PC-9 (cell line): ENCODE results near the gene GUCY2D. TPM values are rescaled to one million over a fixed set of nuclear protein-coding genes. Genes with fewer than 3 reads are reported as not detected.

Source experiments
- BruUV-seq: library from RNA; stranded (reverse); fragments of 400-500 nt; replicated peaks from 2 replicates; lab custom pipeline; 2021; lab: Mats Ljungman, UMichigan
- CTCF ChIA-PET: fragments of 300-600 bp; sonication (Branson Sonifier 250); formaldehyde crosslinking; loops from one replicate; lab custom pipeline; 2022; ENCODE audit warnings: antibody characterized with exemption; lab: Charles Lee
- POLR2A ChIA-PET: fragments of 300-600 bp; sonication (Branson Sonifier 250); formaldehyde crosslinking; loops from one replicate; lab custom pipeline; 2022; ENCODE audit warnings: antibody characterized with exemption; ENCODE audit not compliant: unreplicated experiment; lab: Charles Lee
- DNase-seq, 2 experiments: peaks; one replicate each; pipeline versions ENCODE4 v3.0.0 to v3.0.0-alpha.2; 2015 to 2022; ENCODE audit warnings: mixed read lengths in 1 of 2
- H2AFZ ChIP-seq: fragments of 200-600 bp; sonication (generic); 2 replicates; pipeline ENCODE4 v1.8.1; 2017; ENCODE audit warnings: antibody characterized with exemption
- H3F3A ChIP-seq: fragments of 200-600 bp; sonication (generic); 2 replicates; pipeline ENCODE4 v1.8.1; 2017; ENCODE audit warnings: antibody characterized with exemption, mild to moderate bottlenecking, low read depth; ENCODE audit not compliant: insufficient read depth
- H3K27ac ChIP-seq: fragments of 200-600 bp; sonication (generic); 2 replicates; pipeline ENCODE4 v1.6.1; 2016; ENCODE audit warnings: mixed run types
- H3K27me3 ChIP-seq: fragments of 200-600 bp; sonication (generic); 2 replicates; pipeline ENCODE4 v1.6.1; 2016; ENCODE audit warnings: low read depth, mixed run types; ENCODE audit not compliant: insufficient read depth
- H3K36me3 ChIP-seq: fragments of 200-600 bp; sonication (generic); 2 replicates; pipeline ENCODE4 v1.6.1; 2016; ENCODE audit warnings: low read depth, mixed run types
- H3K4me1 ChIP-seq: fragments of 200-600 bp; sonication (generic); replicated peaks from 2 replicates; pipeline ENCODE4 v1.6.1; 2016; ENCODE audit warnings: mixed run types; ENCODE audit not compliant: insufficient read depth
- H3K4me2 ChIP-seq: fragments of 200-600 bp; sonication (generic); 2 replicates; pipeline ENCODE4 v1.6.1; 2017; ENCODE audit warnings: mixed run types
- H3K4me3 ChIP-seq: fragments of 200-600 bp; sonication (generic); 2 replicates; pipeline ENCODE4 v1.6.1; 2016; ENCODE audit warnings: mixed run types
- H3K79me2 ChIP-seq: fragments of 200-600 bp; sonication (generic); 2 replicates; pipeline ENCODE4 v1.6.1; 2017; ENCODE audit warnings: low read depth, mixed run types
- H3K9me2 ChIP-seq: fragments of 200-600 bp; sonication (generic); 2 replicates; pipeline ENCODE4 v1.8.1; 2017; ENCODE audit warnings: mild to moderate bottlenecking; ENCODE audit not compliant: insufficient read depth
- H3K9me3 ChIP-seq: fragments of 200-600 bp; sonication (generic); 2 replicates; pipeline ENCODE4 v1.8.1; 2016; ENCODE audit warnings: low read depth; ENCODE audit not compliant: insufficient read depth
- H4K20me1 ChIP-seq: fragments of 200-600 bp; sonication (generic); 2 replicates; pipeline ENCODE4 v1.8.1; 2017; ENCODE audit not compliant: insufficient read depth
- EZH2 ChIP-seq: fragments of 200-600 bp; sonication (generic); IDR thresholded peaks from 2 replicates; pipeline ENCODE4 v1.8.0; 2017; ENCODE audit warnings: antibody characterized with exemption, low read depth
- intact Hi-C: fragments of 100-400 bp; cut with micrococcal nuclease; formaldehyde crosslinking; loops from one replicate; pipeline ENCODE4 v1.10.0; 2022; ENCODE audit not compliant: unreplicated experiment
- total RNA-seq: library from RNA; stranded (reverse); gene quantifications from 2 replicates; pipeline ENCODE4 v1.2.3, GENCODE V29; 2021
- TF ChIP-seq, protein P1 (sequence below): fragments of 200-600 bp; sonication (generic); conservative IDR thresholded peaks from 2 replicates; pipeline ENCODE4 v1.6.1; 2017; ENCODE audit warnings: mixed run types, antibody characterized with exemption, mild to moderate bottlenecking, moderate library complexity

The GUCY2D gene
- total RNA-seq, 1 experiment from 2014 or later, result 0.79 TPM

DNA sequence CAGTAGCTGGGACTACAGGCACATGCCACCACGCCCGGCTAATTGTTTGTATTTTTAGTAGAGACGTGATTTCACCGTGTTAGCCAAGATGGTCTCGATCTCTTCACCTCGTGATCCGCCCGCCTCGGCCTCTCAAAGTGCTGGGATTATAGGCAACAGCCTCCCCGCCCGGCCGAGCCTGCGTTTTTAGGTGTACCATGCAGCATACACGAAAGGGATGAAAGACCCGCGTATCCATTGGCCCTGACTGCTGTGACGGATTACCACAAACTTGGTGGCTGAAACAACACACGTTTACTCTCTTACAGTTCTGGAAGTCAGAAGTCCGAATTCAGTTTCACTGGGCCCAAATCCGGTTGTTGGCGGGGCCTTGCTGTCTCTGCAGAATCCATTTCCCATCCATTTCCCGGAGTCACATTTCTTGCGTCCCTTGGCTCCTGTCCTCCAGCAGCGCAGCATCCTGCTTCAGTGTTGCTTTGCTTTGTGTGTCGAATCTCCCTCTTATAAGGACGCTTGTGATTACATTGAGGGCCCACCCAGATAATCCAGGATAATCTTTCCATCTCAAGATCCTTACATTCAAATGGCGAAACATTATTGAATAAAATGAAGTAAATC is 8.3 kb upstream of the GUCY2D start:
- POLR2A ChIA-PET, result no interaction called here
- H3K4me2 ChIP-seq, result no peak overlapping the region
- no peaks in the 10 kb centered on the region for H4K20me1 ChIP-seq
- no peaks in the 10 kb centered on the region for H3K9me3 ChIP-seq
- no peaks in the 10 kb centered on the region for H3K9me2 ChIP-seq
- DNase-seq, result no peak
- no peaks in the 10 kb centered on the region for H3K27me3 ChIP-seq
- BruUV-seq, result no TSS peak
- intact Hi-C loops, result loop anchor here (5.0 kb wide), 1 partner anchor 63 kb away; no protein-coding TSS in a partner anchor
- CTCF ChIA-PET, result no interaction called here
- H3K27ac ChIP-seq, result no peak overlapping the region
- no peaks in the 10 kb centered on the region for H3K79me2 ChIP-seq
- TF ChIP-seq, protein P1, sequence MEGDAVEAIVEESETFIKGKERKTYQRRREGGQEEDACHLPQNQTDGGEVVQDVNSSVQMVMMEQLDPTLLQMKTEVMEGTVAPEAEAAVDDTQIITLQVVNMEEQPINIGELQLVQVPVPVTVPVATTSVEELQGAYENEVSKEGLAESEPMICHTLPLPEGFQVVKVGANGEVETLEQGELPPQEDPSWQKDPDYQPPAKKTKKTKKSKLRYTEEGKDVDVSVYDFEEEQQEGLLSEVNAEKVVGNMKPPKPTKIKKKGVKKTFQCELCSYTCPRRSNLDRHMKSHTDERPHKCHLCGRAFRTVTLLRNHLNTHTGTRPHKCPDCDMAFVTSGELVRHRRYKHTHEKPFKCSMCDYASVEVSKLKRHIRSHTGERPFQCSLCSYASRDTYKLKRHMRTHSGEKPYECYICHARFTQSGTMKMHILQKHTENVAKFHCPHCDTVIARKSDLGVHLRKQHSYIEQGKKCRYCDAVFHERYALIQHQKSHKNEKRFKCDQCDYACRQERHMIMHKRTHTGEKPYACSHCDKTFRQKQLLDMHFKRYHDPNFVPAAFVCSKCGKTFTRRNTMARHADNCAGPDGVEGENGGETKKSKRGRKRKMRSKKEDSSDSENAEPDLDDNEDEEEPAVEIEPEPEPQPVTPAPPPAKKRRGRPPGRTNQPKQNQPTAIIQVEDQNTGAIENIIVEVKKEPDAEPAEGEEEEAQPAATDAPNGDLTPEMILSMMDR, result no peak
- TF ChIP-seq EZH2, result no peak
- H3K4me3 ChIP-seq, result no peak overlapping the region
- no peaks in the 10 kb centered on the region for H3K36me3 ChIP-seq
- peaks cover 8% of the 10 kb centered on the region; the same call in 1 of the 2 replicates for H3K4me1 ChIP-seq
- H3F3A ChIP-seq, result peaks cover 18% of the 10 kb centered on the region; the same call in 1 of the 2 replicates
- H2AFZ ChIP-seq, result no peak overlapping the region

DNA sequence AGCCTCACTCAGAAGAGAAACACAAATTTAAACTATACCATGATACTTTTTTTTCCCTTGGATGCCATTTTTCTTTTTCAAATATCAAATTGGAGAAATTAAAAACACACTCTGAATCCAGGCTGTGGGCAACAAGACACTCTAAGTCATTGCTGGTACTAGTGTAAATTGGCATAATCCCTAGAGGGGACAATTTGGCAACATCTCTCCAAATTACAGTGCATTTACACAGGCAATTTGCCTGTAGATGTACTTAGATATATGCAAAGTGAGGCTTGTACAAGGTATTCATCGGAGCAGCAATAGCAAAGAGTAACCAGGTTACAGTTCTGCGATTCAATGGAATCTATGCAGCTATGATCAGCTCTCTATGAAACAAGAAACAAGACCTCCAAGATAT is 6.7 kb upstream of the GUCY2D start:
- no peaks in the 10 kb centered on the region for H3K9me2 ChIP-seq
- H3K4me2 ChIP-seq, result no peak overlapping the region
- no peaks in the 10 kb centered on the region for H3K79me2 ChIP-seq
- no peak for DNase-seq
- CTCF ChIA-PET, result no interaction called here
- no peak overlapping the region for H2AFZ ChIP-seq
- no peaks in the 10 kb centered on the region for H4K20me1 ChIP-seq
- H3K4me1 ChIP-seq, result peaks cover 8% of the 10 kb centered on the region; the same call in 1 of the 2 replicates
- intact Hi-C loops, result no loop called here
- H3K27me3 ChIP-seq, result no peaks in the 10 kb centered on the region
- H3F3A ChIP-seq, result peaks cover 14% of the 10 kb centered on the region; the same call in 1 of the 2 replicates
- H3K36me3 ChIP-seq, result no peaks in the 10 kb centered on the region
- POLR2A ChIA-PET, result no interaction called here
- no peak overlapping the region for H3K27ac ChIP-seq
- H3K9me3 ChIP-seq, result no peaks in the 10 kb centered on the region
- H3K4me3 ChIP-seq, result no peak overlapping the region
- no TSS peak for BruUV-seq
- TF ChIP-seq EZH2, result no peak
- TF ChIP-seq, protein P1, result no peak

DNA sequence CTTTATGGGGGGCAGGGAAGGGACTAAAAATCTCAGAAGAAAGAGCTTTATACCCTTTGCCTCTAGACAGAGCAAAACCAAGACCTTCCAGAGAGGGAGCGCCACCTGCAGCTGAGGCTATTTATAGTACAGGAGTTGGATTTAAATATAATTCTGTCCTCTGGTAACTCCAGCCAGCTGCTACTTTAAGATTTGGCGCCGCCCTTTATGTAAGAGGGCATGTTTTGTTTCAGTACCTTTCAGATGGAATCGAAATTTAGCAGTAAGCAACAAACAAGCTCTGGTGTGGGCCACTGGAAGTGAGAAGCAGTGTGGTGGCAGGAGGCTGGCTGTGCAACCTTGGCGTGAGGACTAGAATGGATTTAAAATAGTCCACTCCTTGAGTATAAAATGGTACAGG is 5.2 kb upstream of the GUCY2D start:
- Histone ChIP-seq H4K20me1 (no peaks in the 10 kb centered on the region), H3K4me2 (peak overlapping the region; percentile 54; the same call in 1 of the 2 replicates), H3K27me3 (0 out of 2 replicates have a peak, but pooled peaks cover 3% of the 10 kb centered on the region), H3F3A (peaks cover 13% of the 10 kb centered on the region; the same call in 1 of the 2 replicates), H3K4me3 (no peak overlapping the region), H3K9me3 (no peaks in the 10 kb centered on the region), H3K4me1 (peaks cover 8% of the 10 kb centered on the region; the same call in 1 of the 2 replicates), H3K27ac (no peak overlapping the region), H3K79me2 (no peaks in the 10 kb centered on the region), H3K36me3 (no peaks in the 10 kb centered on the region), H2AFZ (no peak overlapping the region), H3K9me2 (no peaks in the 10 kb centered on the region)
- ChIA-PET POLR2A (interaction anchor here (0.5 to 0.7 kb wide), 3 partner anchors 13 to 281 kb away, joined by 3 to 4 read pairs (median 4); no protein-coding TSS in a partner anchor), CTCF (interaction anchor here (0.6 to 1.1 kb wide), 5 partner anchors 14 to 120 kb away, joined by 3 to 5 read pairs (median 4); no protein-coding TSS in a partner anchor)
- peak; percentile 39 to 65 for DNase-seq
- no TSS peak for BruUV-seq
- no peak for TF ChIP-seq EZH2
- TF ChIP-seq, protein P1, result peak; percentile 60; the same call in 1 of the 2 replicates
- intact Hi-C loops, result no loop called here
